OCI-LY7 (cell line): Measurements from ENCODE around the gene FNDC3A. TPM values are rescaled to one million over a fixed set of nuclear protein-coding genes. Genes with fewer than 3 reads are reported as not detected.
"Not testable (repeated sequence)": the region's sequence is repeated elsewhere in the genome, so short reads cannot be mapped to it uniquely, and the experiment has no call there.

ENCODE experiments used
- BruUV-seq: library from RNA; stranded (reverse); fragments of 400-500 nt; replicated peaks from 2 replicates; lab custom pipeline; 2021; lab: Mats Ljungman, UMichigan
- CTCF ChIA-PET: fragments of 300-600 bp; sonication (Branson Sonifier 250); formaldehyde crosslinking; loops from one replicate; lab custom pipeline; 2022; ENCODE audit warnings: antibody characterized with exemption; ENCODE audit not compliant: unreplicated experiment; lab: Charles Lee
- POLR2A ChIA-PET: fragments of 300-600 bp; sonication (Branson Sonifier 250); formaldehyde crosslinking; loops from one replicate; lab custom pipeline; 2022; ENCODE audit warnings: antibody characterized with exemption; lab: Charles Lee
- DNase-seq: peaks from one replicate; pipeline ENCODE4 v3.0.0-alpha.2; 2015; ENCODE audit warnings: low spot score
- H2AFZ ChIP-seq: fragments of 200-600 bp; sonication (generic), shearing (Covaris generic); 2 replicates; pipeline ENCODE4 v1.6.1; 2014; ENCODE audit warnings: mild to moderate bottlenecking, antibody characterized with exemption, low read length, moderate library complexity
- H3K27ac ChIP-seq: fragments of 200-600 bp; sonication (generic); 2 replicates; pipeline ENCODE4 v1.5.1; 2014; ENCODE audit warnings: mixed run types, low read depth, mild to moderate bottlenecking, moderate library complexity, low read length, inconsistent platforms; ENCODE audit not compliant: poor library complexity, severe bottlenecking
- H3K36me3 ChIP-seq: fragments of 200-600 bp; sonication (generic); 2 replicates; pipeline ENCODE4 v1.6.1; 2014; ENCODE audit warnings: mild to moderate bottlenecking, antibody characterized with exemption, low read length, moderate library complexity, mixed read lengths; ENCODE audit not compliant: insufficient read depth
- H3K4me1 ChIP-seq: fragments of 200-600 bp; sonication (generic); 2 replicates; pipeline ENCODE4 v1.5.1; 2014; ENCODE audit warnings: mild to moderate bottlenecking, low read length; ENCODE audit not compliant: insufficient read depth, poor library complexity, severe bottlenecking
- H3K4me2 ChIP-seq: fragments of 200-600 bp; sonication (generic); 2 replicates; pipeline ENCODE4 v1.6.1; 2014; ENCODE audit warnings: mild to moderate bottlenecking, low read length
- H3K4me3 ChIP-seq: fragments of 200-600 bp; sonication (generic); 2 replicates; pipeline ENCODE4 v1.5.1; 2014; ENCODE audit warnings: mild to moderate bottlenecking, low read depth, low read length; ENCODE audit not compliant: poor library complexity, severe bottlenecking
- H3K79me2 ChIP-seq: fragments of 200-600 bp; sonication (generic); 2 replicates; pipeline ENCODE4 v1.6.1; 2016; ENCODE audit warnings: low read depth, mild to moderate bottlenecking, low read length, moderate library complexity, mixed read lengths; ENCODE audit not compliant: insufficient read depth
- H3K9me2 ChIP-seq: fragments of 200-600 bp; sonication (generic); 2 replicates; pipeline ENCODE4 v1.6.1; 2016; ENCODE audit warnings: mild to moderate bottlenecking, low read length, mixed read lengths; ENCODE audit not compliant: insufficient read depth
- H3K9me3 ChIP-seq: fragments of 200-600 bp; sonication (generic); 2 replicates; pipeline ENCODE4 v1.6.1; 2014; ENCODE audit warnings: mild to moderate bottlenecking, mixed run types, low read length, mixed read lengths
- H4K20me1 ChIP-seq: fragments of 200-600 bp; sonication (generic); 2 replicates; pipeline ENCODE4 v1.6.1; 2014; ENCODE audit warnings: mild to moderate bottlenecking, antibody characterized with exemption, low read length, moderate library complexity, mixed read lengths; ENCODE audit not compliant: insufficient read depth
- EZH2phosphoT487 ChIP-seq: fragments of 200-600 bp; sonication (generic); IDR thresholded peaks from 2 replicates; pipeline ENCODE4 v1.6.1; 2018; ENCODE audit warnings: low read depth, borderline replicate concordance, mild to moderate bottlenecking, mixed run types, antibody characterized with exemption, low read length, moderate library complexity, mixed read lengths
- intact Hi-C: fragments of 100-400 bp; cut with micrococcal nuclease; formaldehyde crosslinking; loops from one replicate; pipeline ENCODE4 v1.10.0; 2022; ENCODE audit not compliant: unreplicated experiment
- total RNA-seq, 2 experiments: library from RNA; depleted of rRNA in 1 of 2; stranded (reverse); fragments of >200 nt in 1 of 2; shearing (Covaris generic) in 1 of 2; gene quantifications; 2 replicates each; pipeline ENCODE4 v1.2.3, GENCODE V29; 2014 to 2022
- TF ChIP-seq, protein P1 (sequence below): fragments of 200-600 bp; sonication (generic); conservative IDR thresholded peaks from 2 replicates; pipeline ENCODE4 v1.5.1; 2014; ENCODE audit warnings: mild to moderate bottlenecking, antibody characterized with exemption, low read length, moderate library complexity, mixed read lengths

Gene FNDC3A
- total RNA-seq, 2 experiments from 2014 or later = 38.7 to 59.6 TPM

- H3K27ac ChIP-seq = no peak overlapping the region
- no peak for TF ChIP-seq EZH2phosphoT487
- TF ChIP-seq, protein P1, sequence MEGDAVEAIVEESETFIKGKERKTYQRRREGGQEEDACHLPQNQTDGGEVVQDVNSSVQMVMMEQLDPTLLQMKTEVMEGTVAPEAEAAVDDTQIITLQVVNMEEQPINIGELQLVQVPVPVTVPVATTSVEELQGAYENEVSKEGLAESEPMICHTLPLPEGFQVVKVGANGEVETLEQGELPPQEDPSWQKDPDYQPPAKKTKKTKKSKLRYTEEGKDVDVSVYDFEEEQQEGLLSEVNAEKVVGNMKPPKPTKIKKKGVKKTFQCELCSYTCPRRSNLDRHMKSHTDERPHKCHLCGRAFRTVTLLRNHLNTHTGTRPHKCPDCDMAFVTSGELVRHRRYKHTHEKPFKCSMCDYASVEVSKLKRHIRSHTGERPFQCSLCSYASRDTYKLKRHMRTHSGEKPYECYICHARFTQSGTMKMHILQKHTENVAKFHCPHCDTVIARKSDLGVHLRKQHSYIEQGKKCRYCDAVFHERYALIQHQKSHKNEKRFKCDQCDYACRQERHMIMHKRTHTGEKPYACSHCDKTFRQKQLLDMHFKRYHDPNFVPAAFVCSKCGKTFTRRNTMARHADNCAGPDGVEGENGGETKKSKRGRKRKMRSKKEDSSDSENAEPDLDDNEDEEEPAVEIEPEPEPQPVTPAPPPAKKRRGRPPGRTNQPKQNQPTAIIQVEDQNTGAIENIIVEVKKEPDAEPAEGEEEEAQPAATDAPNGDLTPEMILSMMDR = no peak
- no peaks in the 10 kb centered on the region for H3K9me2 ChIP-seq
- H3K79me2 ChIP-seq = no peaks in the 10 kb centered on the region
- H4K20me1 ChIP-seq = no peaks in the 10 kb centered on the region
- no peaks in the 10 kb centered on the region for H3K4me1 ChIP-seq
- H3K4me3 ChIP-seq = no peak overlapping the region
- H3K4me2 ChIP-seq = no peak overlapping the region
- H3K9me3 ChIP-seq = no peaks in the 10 kb centered on the region
- H2AFZ ChIP-seq = no peak overlapping the region
- intact Hi-C loops = no loop called here
- CTCF ChIA-PET = no interaction called here
- H3K36me3 ChIP-seq = peaks cover 87% of the 10 kb centered on the region
- no peak for DNase-seq
- BruUV-seq = no TSS peak
- POLR2A ChIA-PET = interaction anchor here (0.6 kb wide), 1 partner anchor 20 kb away, joined by 3 read pairs; no protein-coding TSS in a partner anchor
These were observed 165.3 kb downstream of the FNDC3A start for GRCh38 chr13:49140910-49141611.

GRCh38 chr13:49146950-49147355 is 171.2 kb downstream of the FNDC3A start:
- Histone ChIP-seq H3K27ac (no peak overlapping the region), H4K20me1 (no peaks in the 10 kb centered on the region), H3K4me3 (no peak overlapping the region), H3K9me3 (peaks cover 24% of the 10 kb centered on the region; the same call in 1 of the 2 replicates), H3K4me2 (peak overlapping the region; percentile 26; the same call in 1 of the 2 replicates), H3K36me3 (peaks cover 91% of the 10 kb centered on the region), H3K9me2 (no peaks in the 10 kb centered on the region), H3K79me2 (no peaks in the 10 kb centered on the region), H2AFZ (no peak overlapping the region), H3K4me1 (peaks cover 8% of the 10 kb centered on the region)
- peak; percentile 8 for DNase-seq
- no TSS peak for BruUV-seq
- ChIA-PET POLR2A (interaction anchor here (1.0 kb wide), 1 partner anchor 59 kb away, joined by 3 read pairs; no protein-coding TSS in a partner anchor), CTCF (no interaction called here)
- intact Hi-C loops = no loop called here
- TF ChIP-seq, protein P1 = no peak
- no peak for TF ChIP-seq EZH2phosphoT487

- no peak overlapping the region for H3K4me2 ChIP-seq
- H3K9me3 ChIP-seq = peaks cover 27% of the 10 kb centered on the region; the same call in 1 of the 2 replicates
- intact Hi-C loops = no loop called here
- no peak overlapping the region for H3K27ac ChIP-seq
- H4K20me1 ChIP-seq = no peaks in the 10 kb centered on the region
- H3K79me2 ChIP-seq = no peaks in the 10 kb centered on the region
- no TSS peak for BruUV-seq
- peaks cover 83% of the 10 kb centered on the region for H3K36me3 ChIP-seq
- no peak overlapping the region for H2AFZ ChIP-seq
- ChIA-PET CTCF (no interaction called here), POLR2A (interaction anchor here (0.7 kb wide), 3 partner anchors 26 to 497 kb away, joined by 3 to 4 read pairs (median 4); no protein-coding TSS in a partner anchor)
- no peak for TF ChIP-seq EZH2phosphoT487
- TF ChIP-seq, protein P1 = no peak
- no peaks in the 10 kb centered on the region for H3K9me2 ChIP-seq
- H3K4me3 ChIP-seq = no peak overlapping the region
- peaks cover 8% of the 10 kb centered on the region for H3K4me1 ChIP-seq
- DNase-seq = no peak
These were observed 172.7 kb downstream of the FNDC3A start for GRCh38 chr13:49148405-49148804.

- DNase-seq, H2AFZ ChIP-seq, H3K4me1 ChIP-seq, H3K27ac ChIP-seq, CTCF ChIA-PET, H4K20me1 ChIP-seq, BruUV-seq, H3K36me3 ChIP-seq, H3K4me2 ChIP-seq, H3K9me2 ChIP-seq, H3K79me2 ChIP-seq, H3K9me3 ChIP-seq, H3K4me3 ChIP-seq, POLR2A ChIA-PET, intact Hi-C loops: not testable (repeated sequence)
These were observed 182.4 kb downstream of the FNDC3A start for GRCh38 chr13:49157955-49158584.
